ENCODE measurements around the gene PRPF8. TPM values are rescaled to one million over a fixed set of nuclear protein-coding genes. Genes with fewer than 3 reads are reported as not detected.
A peak's percentile ranks its signal among the peaks of the same experiment; 100 is the strongest.

The PRPF8 gene
- total and polyA plus RNA-seq, 2 of the 13 experiments (the other 11 are each of a cell fraction or from before 2014, with no cell fraction given), result 112 to 179 TPM

- TF ChIP-seq THAP9 (CRISPR knock-in tag; IDR thresholded peaks at IDR 0.05; ENCODE audit: borderline replicate concordance) (0 out of 2 replicates have a peak, but pooled peaks have one; percentile 6), YY1 (IDR thresholded peaks at IDR 0.05; ENCODE audit: insufficient read depth, insufficient replicate concordance, low read depth, low read length) (peak; percentile 25), SMC3 (IDR thresholded peaks at IDR 0.05; ENCODE audit: low read length) (peak; percentile 40), ZBTB46 (CRISPR knock-in tag; IDR thresholded peaks at IDR 0.05; ENCODE audit: borderline replicate concordance) (no peak), NCOA1 (CRISPR knock-in tag; IDR thresholded peaks at IDR 0.05) (no peak), IKZF4 (CRISPR knock-in tag; IDR thresholded peaks at IDR 0.05; ENCODE audit: borderline replicate concordance, low read depth, not compliant biosample characterization) (no peak), ZNF564 (CRISPR knock-in tag; IDR thresholded peaks at IDR 0.05) (no peak), ATRX (CRISPR knock-in tag; IDR thresholded peaks at IDR 0.05; ENCODE audit: borderline replicate concordance) (no peak), ZNF331 (CRISPR knock-in tag; IDR thresholded peaks at IDR 0.05) (0 out of 2 replicates have a peak, but pooled peaks have one; percentile 23), ZNF451 (CRISPR knock-in tag; IDR thresholded peaks at IDR 0.05) (peak; percentile 9; the same call in 1 of the 2 replicates), ZNF501 (CRISPR knock-in tag; IDR thresholded peaks at IDR 0.05) (peak; percentile 65; the same call in 1 of the 2 replicates), BORCS8-MEF2B (CRISPR knock-in tag; IDR thresholded peaks at IDR 0.05) (peak; percentile 46; the same call in 1 of the 2 replicates), HDAC1 (CRISPR knock-in tag; IDR thresholded peaks at IDR 0.05) (no peak; the same call in none of the 2 replicates), ZNF503 (CRISPR knock-in tag; IDR thresholded peaks at IDR 0.05) (no peak), ZNF709 (CRISPR knock-in tag; IDR thresholded peaks at IDR 0.05) (no peak), TARDBP (CRISPR knock-in tag; IDR thresholded peaks at IDR 0.05) (0 out of 2 replicates have a peak, but pooled peaks have one; percentile 33), DMAP1 (CRISPR knock-in tag; IDR thresholded peaks at IDR 0.05) (no peak), SAP130 (CRISPR knock-in tag; IDR thresholded peaks at IDR 0.05; ENCODE audit: low read depth) (peak; percentile 40; the same call in 1 of the 2 replicates)
- TF ChIP-seq, protein P1, sequence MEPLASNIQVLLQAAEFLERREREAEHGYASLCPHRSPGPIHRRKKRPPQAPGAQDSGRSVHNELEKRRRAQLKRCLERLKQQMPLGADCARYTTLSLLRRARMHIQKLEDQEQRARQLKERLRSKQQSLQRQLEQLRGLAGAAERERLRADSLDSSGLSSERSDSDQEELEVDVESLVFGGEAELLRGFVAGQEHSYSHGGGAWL (CRISPR knock-in tag; IDR thresholded peaks at IDR 0.05), result 0 out of 2 replicates have a peak, but pooled peaks have one; percentile 24
- TF ChIP-seq, protein P2, sequence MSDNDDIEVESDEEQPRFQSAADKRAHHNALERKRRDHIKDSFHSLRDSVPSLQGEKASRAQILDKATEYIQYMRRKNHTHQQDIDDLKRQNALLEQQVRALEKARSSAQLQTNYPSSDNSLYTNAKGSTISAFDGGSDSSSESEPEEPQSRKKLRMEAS (IDR thresholded peaks at IDR 0.05), result peak; percentile 71
- TF ChIP-seq, protein P3, sequence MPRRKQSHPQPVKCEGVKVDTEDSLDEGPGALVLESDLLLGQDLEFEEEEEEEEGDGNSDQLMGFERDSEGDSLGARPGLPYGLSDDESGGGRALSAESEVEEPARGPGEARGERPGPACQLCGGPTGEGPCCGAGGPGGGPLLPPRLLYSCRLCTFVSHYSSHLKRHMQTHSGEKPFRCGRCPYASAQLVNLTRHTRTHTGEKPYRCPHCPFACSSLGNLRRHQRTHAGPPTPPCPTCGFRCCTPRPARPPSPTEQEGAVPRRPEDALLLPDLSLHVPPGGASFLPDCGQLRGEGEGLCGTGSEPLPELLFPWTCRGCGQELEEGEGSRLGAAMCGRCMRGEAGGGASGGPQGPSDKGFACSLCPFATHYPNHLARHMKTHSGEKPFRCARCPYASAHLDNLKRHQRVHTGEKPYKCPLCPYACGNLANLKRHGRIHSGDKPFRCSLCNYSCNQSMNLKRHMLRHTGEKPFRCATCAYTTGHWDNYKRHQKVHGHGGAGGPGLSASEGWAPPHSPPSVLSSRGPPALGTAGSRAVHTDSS (CRISPR knock-in tag; conservative IDR thresholded peaks at IDR 0.05), result no peak
These were observed 29.3 kb upstream of the PRPF8 start (continued) for GRCh38 chr17:1713878-1714426.
